ENCODE results near the gene PET100.
"Not testable (repeated sequence)": the region's sequence is repeated elsewhere in the genome, so short reads cannot be mapped to it uniquely, and the experiment has no call there.

The PET100 gene

GRCh38 chr19:7633698-7634097 lies 4.1 kb downstream of the PET100 start, which contains the start of gene PCP2:
TSS of gene PCP2 (minus strand) at chr19:7633719. CDS start at chr19:7633457, 262 bp downstream.
- DNase-seq (ENCODE audit: low read depth in 2 of 2) = no peak

GRCh38 chr19:7635670-7636069 lies 6.1 kb downstream of the PET100 start:
- DNase-seq (ENCODE audit: low read depth in 2 of 2) = no peak

DNA sequence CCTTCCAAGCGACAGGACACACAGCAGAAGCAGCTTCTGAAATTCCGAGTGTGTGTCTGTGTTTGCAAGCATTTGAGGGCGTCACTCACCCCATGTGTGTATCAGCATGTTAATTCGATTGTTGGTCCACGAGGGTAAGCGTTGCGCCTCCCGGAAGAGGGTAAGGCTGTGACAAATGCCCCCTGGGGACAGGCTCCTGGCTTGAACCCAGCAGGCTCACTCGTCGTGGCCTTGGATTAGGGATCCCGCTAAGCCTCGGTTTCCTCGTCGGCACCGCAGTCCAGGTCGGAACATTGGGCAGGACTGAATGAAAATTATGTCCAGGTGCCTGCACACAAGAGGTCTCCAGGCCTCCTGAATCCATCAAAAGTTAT lies 6.7 kb downstream of the PET100 start:
- no peak for DNase-seq (ENCODE audit: low read depth in 2 of 2)

- peak; percentile 85 to 91 for DNase-seq (ENCODE audit: low read depth in 2 of 2)
These were observed 7.2 kb downstream of the PET100 start, which contains the start of gene STXBP2 for GRCh38 chr19:7636691-7637373. TSS of gene STXBP2 (plus strand) at chr19:7637110. CDS start at chr19:7637150, 40 bp downstream.

GRCh38 chr19:7637374-7638256 lies 8.0 kb downstream of the PET100 start:
- no peak for DNase-seq (ENCODE audit: low read depth in 2 of 2)

- DNase-seq (ENCODE audit: low read depth in 2 of 2) = no peak
These were observed 9.3 kb downstream of the PET100 start for GRCh38 chr19:7638802-7639465.

DNA sequence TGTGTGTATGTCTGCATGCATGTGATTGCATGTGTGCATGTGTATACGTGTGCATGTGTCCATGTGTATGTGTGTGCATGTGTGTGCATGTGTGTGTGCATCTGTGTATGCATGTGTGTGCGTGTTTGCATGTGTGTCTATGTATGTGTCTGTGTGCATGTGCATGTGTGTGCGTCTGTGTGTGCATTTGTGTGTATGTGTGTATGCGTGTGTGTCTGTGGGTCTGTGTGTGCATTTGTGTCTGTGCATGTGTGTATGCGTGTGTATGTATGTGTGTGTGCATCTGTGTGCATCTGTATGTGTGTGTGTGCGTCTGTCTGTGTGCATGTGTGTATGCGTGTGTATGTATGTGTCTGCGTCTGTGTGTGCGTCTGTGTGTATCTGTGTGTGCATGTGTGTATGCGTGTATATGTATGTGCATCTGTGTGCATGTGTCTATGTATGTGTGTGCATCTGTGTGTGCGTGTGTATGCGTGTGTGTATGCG lies 10.3 kb downstream of the PET100 start:
- DNase-seq (ENCODE audit: low read depth in 2 of 2) = no peak

DNA sequence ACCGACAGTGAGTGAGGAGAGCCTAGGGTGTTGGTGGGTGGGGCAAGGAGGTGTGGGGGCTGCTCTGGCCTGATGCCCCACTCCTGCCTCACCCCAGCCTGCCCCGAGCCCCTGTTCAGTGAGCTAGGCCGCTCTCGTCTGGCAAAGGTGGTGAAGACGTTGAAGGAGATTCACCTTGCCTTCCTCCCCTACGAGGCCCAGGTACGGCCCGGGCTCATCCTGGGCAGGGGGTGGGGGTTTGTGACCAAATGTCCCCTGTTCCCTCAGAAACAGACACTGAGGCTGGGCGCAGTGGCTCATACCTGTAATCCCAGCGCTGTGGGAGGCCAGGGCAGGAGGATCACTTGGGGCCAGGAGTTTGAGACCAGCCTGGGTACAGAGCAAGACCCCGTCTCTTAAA lies 11.2 kb downstream of the PET100 start:
- DNase-seq (ENCODE audit: low read depth in 2 of 2) = no peak

DNA sequence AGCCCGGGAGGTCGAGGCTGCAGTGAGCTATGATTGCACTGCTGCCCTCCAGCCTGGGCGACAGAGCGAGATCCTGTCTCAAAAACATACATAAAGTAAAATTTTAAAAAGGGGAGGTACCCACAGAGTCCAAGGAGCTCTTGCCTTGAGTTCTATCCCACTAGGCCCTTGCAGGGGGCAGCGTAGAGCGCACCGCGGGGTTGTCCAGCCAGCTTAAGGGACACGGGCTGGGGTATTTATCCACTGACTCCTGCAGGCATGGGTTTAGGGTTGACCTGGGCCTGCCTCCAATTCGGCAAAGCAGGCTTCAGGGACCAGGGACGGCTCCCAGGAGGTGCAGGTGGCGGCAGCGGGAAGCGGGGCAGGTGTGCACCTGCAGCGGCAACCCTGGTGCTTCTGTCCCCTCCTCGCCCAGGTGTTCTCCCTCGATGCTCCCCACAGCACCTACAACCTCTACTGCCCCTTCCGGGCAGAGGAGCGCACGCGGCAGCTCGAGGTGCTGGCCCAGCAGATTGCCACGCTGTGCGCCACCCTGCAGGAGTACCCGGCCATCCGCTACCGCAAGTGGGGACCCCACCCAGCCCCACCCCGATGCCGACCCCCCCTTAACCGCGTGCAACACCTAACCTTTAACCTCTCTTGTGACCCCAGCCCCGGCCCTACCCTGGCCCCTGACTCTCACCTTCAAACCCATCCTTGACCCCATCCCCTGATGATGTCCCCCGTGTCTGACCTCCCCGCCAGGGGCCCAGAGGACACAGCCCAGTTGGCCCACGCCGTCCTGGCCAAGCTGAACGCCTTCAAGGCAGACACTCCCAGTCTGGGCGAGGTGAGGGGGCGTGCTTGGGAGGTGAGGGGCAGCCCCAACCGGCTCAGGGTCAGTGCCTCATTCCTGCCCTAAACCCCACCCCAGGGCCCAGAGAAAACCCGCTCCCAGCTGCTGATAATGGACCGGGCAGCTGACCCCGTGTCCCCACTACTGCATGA lies 12.0 kb downstream of the PET100 start:
- no peak for DNase-seq (ENCODE audit: low read depth in 2 of 2)

DNA sequence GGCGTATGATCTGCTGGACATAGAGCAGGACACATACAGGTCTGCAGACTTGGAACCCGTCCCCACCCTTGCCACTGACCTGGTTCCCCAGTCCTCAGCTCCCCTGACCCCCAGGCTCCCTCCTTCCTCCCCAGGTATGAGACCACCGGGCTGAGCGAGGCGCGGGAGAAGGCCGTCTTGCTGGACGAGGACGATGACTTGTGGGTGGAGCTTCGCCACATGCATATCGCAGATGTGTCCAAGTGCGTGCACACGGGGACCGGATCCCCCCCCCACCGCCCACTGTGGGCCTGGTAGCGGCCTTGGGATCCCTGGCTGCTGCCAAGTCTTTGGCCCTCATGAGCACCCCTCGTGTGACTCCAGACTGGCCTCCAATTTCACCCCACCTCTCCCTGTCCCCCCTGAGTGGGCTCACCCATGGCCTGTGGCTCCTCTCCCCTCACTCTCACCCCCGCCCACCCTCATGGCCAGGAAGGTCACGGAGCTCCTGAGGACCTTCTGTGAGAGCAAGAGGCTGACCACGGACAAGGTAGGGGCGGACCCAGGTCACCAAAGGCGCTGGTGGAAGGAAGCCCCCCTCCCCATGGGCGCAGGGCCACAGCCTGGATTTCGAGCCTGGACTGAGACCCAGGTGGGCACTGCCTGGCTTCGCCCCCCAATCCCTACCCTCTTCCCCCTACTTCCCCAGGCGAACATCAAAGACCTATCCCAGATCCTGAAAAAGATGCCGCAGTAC lies 12.9 kb downstream of the PET100 start:
- no peak for DNase-seq (ENCODE audit: low read depth in 2 of 2)

GRCh38 chr19:7643031-7643415 lies 13.4 kb downstream of the PET100 start:
- DNase-seq (ENCODE audit: low read depth in 2 of 2) = no peak

DNA sequence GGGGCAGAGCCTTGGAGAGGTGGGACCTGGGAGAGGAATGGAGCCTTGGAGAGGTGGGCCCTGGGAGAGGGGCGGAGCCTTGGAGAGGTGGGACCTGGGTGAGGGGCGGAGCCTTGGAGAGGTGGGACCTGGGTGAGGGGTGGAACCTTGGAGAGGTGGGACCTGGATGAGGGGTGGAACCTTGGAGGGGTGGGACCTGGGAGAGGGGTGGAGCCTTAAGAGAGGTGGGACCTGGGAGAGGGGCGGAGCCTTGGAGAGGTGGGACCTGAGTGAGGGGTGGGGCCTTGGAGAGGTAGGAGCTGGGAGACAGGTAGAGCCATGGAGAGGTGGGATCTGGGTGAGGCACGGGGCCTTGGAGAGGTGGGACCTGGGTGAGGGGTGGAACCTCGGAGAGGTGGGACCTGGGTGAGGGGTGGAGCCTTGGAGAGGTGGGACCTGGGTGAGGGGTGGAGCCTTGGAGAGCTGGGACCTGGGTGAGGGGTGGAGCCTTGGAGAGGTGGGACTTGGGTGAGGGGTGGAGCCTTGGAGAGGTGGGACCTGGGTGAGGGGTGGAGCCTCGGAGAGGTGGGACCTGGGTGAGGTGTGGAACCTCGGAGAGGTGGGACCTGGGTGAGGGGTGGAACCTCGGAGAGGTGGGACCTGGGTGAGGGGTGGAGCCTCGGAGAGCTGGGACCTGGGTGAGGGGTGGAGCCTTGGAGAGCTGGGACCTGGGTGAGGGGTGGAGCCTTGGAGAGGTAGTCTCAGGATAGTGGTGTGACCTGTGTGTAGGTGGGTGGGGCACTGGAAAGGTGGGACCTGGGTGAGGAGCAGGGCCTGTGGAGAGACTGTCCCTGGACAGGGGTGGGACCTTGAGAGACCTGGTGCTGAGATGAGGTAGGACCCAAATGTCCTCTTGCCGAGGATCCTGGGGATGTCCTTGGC lies 14.3 kb downstream of the PET100 start:
- DNase-seq (ENCODE audit: low read depth in 2 of 2) = not testable (repeated sequence)

DNA sequence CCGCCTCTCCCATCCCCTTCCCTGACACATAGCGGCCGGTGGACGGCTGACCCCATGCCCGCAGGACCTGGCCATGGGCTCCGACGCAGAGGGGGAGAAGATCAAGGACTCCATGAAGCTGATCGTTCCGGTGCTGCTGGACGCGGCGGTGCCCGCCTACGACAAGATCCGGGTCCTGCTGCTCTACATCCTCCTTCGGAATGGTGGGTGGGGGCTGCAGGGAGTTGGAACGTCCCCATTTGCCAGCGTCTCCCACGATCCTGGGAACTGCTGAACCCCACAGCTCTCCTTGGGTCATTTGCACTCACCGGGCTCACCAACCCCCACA lies 14.9 kb downstream of the PET100 start:
- DNase-seq (ENCODE audit: low read depth in 2 of 2) = no peak

GRCh38 chr19:7645163-7645562 lies 15.6 kb downstream of the PET100 start:
- no peak for DNase-seq (ENCODE audit: low read depth in 2 of 2)

DNA sequence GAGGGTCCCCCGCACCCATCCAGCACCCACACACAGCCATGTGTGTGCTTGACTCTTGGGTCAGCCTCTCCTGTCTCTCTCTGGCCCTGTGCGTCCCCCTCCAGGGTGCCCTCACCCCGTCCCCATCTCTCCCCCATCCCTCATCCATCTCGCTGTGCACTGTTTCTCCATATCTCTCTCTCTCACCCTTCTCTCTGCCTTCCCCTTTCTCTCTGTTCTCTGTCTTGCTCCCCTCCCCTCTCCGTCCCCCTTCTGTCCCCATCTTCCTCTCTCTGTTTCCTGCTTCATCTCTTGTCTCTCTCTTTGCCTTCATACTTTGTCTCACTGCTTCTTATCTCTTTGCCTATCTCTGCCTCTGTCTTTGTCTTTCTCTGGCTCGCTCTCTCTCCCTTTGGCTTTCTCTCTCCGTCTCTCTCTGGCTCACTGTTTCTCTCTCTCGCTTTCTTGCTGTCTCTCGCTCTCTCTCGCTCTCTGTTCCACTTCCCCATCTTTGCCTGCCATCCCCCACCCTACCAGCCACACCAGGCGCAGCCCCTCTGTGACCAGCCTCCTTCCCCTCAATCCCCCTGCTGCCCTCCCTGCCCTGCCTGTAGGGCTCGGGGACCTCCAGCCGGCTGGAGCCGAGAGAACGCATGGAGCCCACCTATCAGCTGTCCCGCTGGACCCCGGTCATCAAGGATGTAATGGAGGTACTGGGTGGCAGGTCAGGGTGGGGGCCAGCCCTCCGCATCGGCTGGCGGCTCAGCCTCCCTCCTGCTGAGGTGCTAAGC lies 16.2 kb downstream of the PET100 start:
- DNase-seq (ENCODE audit: low read depth in 2 of 2) = no peak

- no peak for DNase-seq (ENCODE audit: low read depth in 2 of 2)
These were observed 16.8 kb downstream of the PET100 start for GRCh38 chr19:7646426-7646700.

DNA sequence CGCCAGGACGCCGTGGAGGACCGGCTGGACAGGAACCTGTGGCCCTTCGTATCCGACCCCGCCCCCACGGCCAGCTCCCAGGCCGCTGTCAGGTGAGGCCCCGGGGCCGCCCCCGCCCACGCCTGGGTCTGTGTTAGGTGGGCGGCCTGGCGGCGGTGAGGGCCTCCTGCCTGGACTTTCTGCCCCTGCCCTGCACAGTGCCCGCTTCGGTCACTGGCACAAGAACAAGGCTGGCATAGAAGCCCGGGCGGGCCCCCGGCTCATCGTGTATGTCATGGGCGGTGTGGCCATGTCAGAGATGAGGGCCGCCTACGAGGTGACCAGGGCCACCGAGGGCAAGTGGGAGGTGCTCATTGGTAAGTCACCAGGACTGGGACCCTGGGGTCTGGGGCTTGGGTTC lies 17.6 kb downstream of the PET100 start:
- DNase-seq (ENCODE audit: low read depth in 2 of 2) = no peak

DNA sequence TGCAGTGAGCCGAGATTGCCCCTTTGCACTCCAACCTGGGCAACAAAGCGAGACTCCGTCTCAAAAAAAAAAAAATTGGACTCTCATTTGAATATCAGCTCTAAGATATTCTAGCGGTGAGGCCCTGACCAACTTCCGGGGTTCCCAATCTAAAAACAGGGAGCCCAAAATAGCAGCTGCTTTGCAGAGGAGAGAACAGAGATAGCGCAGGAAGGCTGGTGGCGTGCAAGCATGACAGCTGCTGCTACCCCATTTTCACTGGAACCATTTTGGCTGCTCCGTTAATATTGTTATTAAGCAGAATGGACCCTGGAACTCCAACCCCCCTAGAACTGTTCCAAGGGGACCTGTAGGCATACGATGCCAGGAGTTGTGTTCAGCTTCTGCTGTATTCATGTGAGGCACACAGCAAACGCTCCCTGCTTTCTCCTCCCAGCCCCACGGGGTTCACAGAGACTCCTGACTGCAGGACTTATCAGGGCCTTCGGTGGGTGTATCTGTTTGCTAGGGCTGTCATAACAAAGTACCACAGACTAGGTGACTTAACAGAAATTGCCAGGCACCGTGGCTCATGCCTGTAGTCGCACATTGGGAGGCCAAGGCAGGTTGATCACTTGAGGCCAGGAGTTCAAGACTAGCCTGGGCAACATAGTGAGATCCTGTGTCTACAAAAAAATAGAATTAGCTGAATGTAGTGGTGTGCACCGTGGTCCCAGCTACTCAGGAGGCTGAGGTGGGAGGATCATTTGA lies 18.8 kb downstream of the PET100 start:
- no peak for DNase-seq (ENCODE audit: low read depth in 2 of 2)

Data from stimulated activated CD8-positive, alpha-beta memory T cell treated with anti-CD3 and anti-CD28 coated beads, Interleukin-2, amount 100 ng/mL, for 1 hour (primary cell).